ENCODE data around the gene MYO16.

The MYO16 gene

DNA sequence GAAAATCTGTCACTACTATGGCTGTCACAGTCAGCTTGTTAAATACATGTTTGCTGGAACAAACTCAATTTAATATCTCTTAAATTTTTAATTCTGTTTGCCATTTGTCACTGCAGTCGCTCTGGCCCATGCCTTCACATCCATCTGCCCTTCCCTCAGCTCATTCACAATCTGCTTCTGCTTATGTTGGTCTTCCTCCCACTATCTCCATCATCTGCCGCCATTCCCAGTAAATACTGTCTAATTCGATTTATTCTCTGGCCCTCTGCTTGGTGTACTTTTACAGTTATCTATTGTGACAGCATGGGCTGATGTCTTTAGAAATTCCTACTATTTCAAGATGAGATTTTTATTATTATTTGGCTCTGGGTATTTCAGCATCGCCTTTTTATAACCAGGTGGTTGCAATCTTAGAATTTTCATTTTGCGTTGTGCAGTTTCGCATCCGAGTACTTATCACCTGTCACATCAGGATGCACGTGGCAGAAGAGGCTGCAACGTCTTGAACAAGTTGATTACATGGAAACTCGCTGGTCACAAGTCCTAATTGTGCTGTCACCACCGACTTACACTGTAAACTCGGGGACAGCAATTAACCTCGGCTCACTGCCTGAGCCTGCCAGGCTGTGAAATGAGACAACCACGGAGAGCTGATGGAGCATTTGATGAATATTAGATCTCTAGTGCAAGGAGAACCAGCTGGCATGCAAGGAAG lies 158.4 kb downstream of the MYO16 start:
- Histone ChIP-seq H3K4me1 (ENCODE audit: control insufficient read depth, insufficient read depth, low read depth, low read length) (no peaks in the 10 kb centered on the region), H4K91ac (ENCODE audit: low read length) (no peak overlapping the region), H2BK120ac (ENCODE audit: low read depth, low read length) (no peak overlapping the region), H3K9me3 (ENCODE audit: control insufficient read depth, low read length) (no peaks in the 10 kb centered on the region), H3K27me3 (ENCODE audit: control insufficient read depth in 1 of 2, insufficient read depth in 1 of 2, low read length in 2 of 2) (no peaks in the 10 kb centered on the region), H2BK5ac (ENCODE audit: low read depth, low read length, poor library complexity, severe bottlenecking) (no peak overlapping the region), H3K9ac (ENCODE audit: low read length) (no peak overlapping the region), H2BK15ac (ENCODE audit: low read depth, poor library complexity, severe bottlenecking) (no peak overlapping the region), H3K18ac (ENCODE audit: low read depth in 1 of 2, low read length in 2 of 2) (no peak overlapping the region), H3K4me2 (ENCODE audit: low read length, poor library complexity, severe bottlenecking) (no peak overlapping the region), H4K8ac (ENCODE audit: low read length) (no peak overlapping the region), H3K79me1 (replicated peaks; ENCODE audit: low read length, poor library complexity, severe bottlenecking) (no peaks in the 10 kb centered on the region), H3K27ac (ENCODE audit: low read length, poor library complexity, severe bottlenecking) (no peak overlapping the region), H2AK5ac (ENCODE audit: low read length, severe bottlenecking) (no peak overlapping the region), H3K23ac (ENCODE audit: low read length in 2 of 2) (no peak overlapping the region), H3K14ac (ENCODE audit: low read length in 2 of 2) (no peak overlapping the region), H3K4me3 (ENCODE audit: insufficient read depth in 1 of 2, low read depth in 1 of 2, low read length in 2 of 2) (no peak overlapping the region), H2AFZ (ENCODE audit: low read depth, low read length) (no peak overlapping the region), H3K36me3 (ENCODE audit: control insufficient read depth in 1 of 2, insufficient read depth in 2 of 2, low read depth in 1 of 2, low read length in 2 of 2) (no peaks in the 10 kb centered on the region), H3K4ac (ENCODE audit: low read depth in 1 of 2, low read length in 2 of 2) (no peak overlapping the region), H2BK12ac (ENCODE audit: low read length in 2 of 2) (no peak overlapping the region)
- no peak for DNase-seq
- WGBS = 87% methylated on average over 12 of the region's 14 CpGs

GRCh38 chr13:108789476-108789875 lies 160.1 kb downstream of the MYO16 start:
- Histone ChIP-seq H2BK5ac (ENCODE audit: low read depth, low read length, poor library complexity, severe bottlenecking) (no peak overlapping the region), H3K4ac (ENCODE audit: low read depth in 1 of 2, low read length in 2 of 2) (no peak overlapping the region), H3K27me3 (ENCODE audit: control insufficient read depth in 1 of 2, insufficient read depth in 1 of 2, low read length in 2 of 2) (no peaks in the 10 kb centered on the region), H2BK12ac (ENCODE audit: low read length in 2 of 2) (no peak overlapping the region), H4K8ac (ENCODE audit: low read length) (no peak overlapping the region), H3K79me1 (replicated peaks; ENCODE audit: low read length, poor library complexity, severe bottlenecking) (no peaks in the 10 kb centered on the region), H3K4me1 (ENCODE audit: control insufficient read depth, insufficient read depth, low read depth, low read length) (no peaks in the 10 kb centered on the region), H2BK120ac (ENCODE audit: low read depth, low read length) (no peak overlapping the region), H2BK15ac (ENCODE audit: low read depth, poor library complexity, severe bottlenecking) (no peak overlapping the region), H2AK5ac (ENCODE audit: low read length, severe bottlenecking) (no peak overlapping the region), H2AFZ (ENCODE audit: low read depth, low read length) (no peak overlapping the region), H3K18ac (ENCODE audit: low read depth in 1 of 2, low read length in 2 of 2) (no peak overlapping the region), H3K27ac (ENCODE audit: low read length, poor library complexity, severe bottlenecking) (no peak overlapping the region), H3K36me3 (ENCODE audit: control insufficient read depth in 1 of 2, insufficient read depth in 2 of 2, low read depth in 1 of 2, low read length in 2 of 2) (no peaks in the 10 kb centered on the region), H3K23ac (ENCODE audit: low read length in 2 of 2) (no peak overlapping the region), H3K9me3 (ENCODE audit: control insufficient read depth, low read length) (no peaks in the 10 kb centered on the region), H3K9ac (ENCODE audit: low read length) (no peak overlapping the region), H4K91ac (ENCODE audit: low read length) (no peak overlapping the region), H3K4me2 (ENCODE audit: low read length, poor library complexity, severe bottlenecking) (no peak overlapping the region), H3K4me3 (ENCODE audit: insufficient read depth in 1 of 2, low read depth in 1 of 2, low read length in 2 of 2) (no peak overlapping the region), H3K14ac (ENCODE audit: low read length in 2 of 2) (no peak overlapping the region)
- 89% methylated on average over 2 of the region's 2 CpGs for WGBS
- no peak for DNase-seq

DNA sequence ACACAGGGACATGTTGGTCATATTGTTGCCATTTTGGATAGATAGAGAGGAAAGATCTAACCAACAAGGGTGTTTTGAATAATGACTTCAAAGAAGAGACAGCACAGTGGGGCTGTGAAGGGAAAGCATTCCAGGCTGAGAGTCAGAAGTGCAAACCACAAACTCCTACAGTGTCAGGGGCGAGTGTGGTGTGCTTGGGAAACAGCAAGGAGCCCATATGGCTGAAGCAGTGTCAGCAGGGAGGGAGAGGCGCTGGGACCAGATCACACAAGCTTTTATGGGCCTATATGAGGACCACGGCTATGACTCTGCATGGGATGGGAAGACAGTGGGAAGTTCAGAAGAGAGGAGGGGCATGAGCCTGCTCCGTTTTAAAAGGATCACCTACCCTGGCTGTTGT lies 166.4 kb downstream of the MYO16 start:
- WGBS = 66% methylated on average over 4 of the region's 4 CpGs
- no peak overlapping the region for H3K18ac ChIP-seq (ENCODE audit: low read depth in 1 of 2, low read length in 2 of 2)
- no peak overlapping the region for H2AK5ac ChIP-seq (ENCODE audit: low read length, severe bottlenecking)
- no peak overlapping the region for H3K9ac ChIP-seq (ENCODE audit: low read length)
- no peak overlapping the region for H3K4ac ChIP-seq (ENCODE audit: low read depth in 1 of 2, low read length in 2 of 2)
- H3K4me3 ChIP-seq (ENCODE audit: insufficient read depth in 1 of 2, low read depth in 1 of 2, low read length in 2 of 2) = no peak overlapping the region
- peaks cover 3% of the 10 kb centered on the region for H3K4me1 ChIP-seq (ENCODE audit: control insufficient read depth, insufficient read depth, low read depth, low read length)
- no peak overlapping the region for H3K14ac ChIP-seq (ENCODE audit: low read length in 2 of 2)
- H2BK5ac ChIP-seq (ENCODE audit: low read depth, low read length, poor library complexity, severe bottlenecking) = no peak overlapping the region
- no peaks in the 10 kb centered on the region for H3K79me1 ChIP-seq (replicated peaks; ENCODE audit: low read length, poor library complexity, severe bottlenecking)
- H2BK120ac ChIP-seq (ENCODE audit: low read depth, low read length) = no peak overlapping the region
- DNase-seq = peak; percentile 24
- H4K8ac ChIP-seq (ENCODE audit: low read length) = peak overlapping the region; percentile 48
- H3K36me3 ChIP-seq (ENCODE audit: control insufficient read depth in 1 of 2, insufficient read depth in 2 of 2, low read depth in 1 of 2, low read length in 2 of 2) = no peaks in the 10 kb centered on the region
- no peak overlapping the region for H2AFZ ChIP-seq (ENCODE audit: low read depth, low read length)
- H2BK15ac ChIP-seq (ENCODE audit: low read depth, poor library complexity, severe bottlenecking) = no peak overlapping the region
- H3K27ac ChIP-seq (ENCODE audit: low read length, poor library complexity, severe bottlenecking) = peak overlapping the region; percentile 40
- H4K91ac ChIP-seq (ENCODE audit: low read length) = no peak overlapping the region
- H3K23ac ChIP-seq (ENCODE audit: low read length in 2 of 2) = no peak overlapping the region
- no peaks in the 10 kb centered on the region for H3K27me3 ChIP-seq (ENCODE audit: control insufficient read depth in 1 of 2, insufficient read depth in 1 of 2, low read length in 2 of 2)
- no peak overlapping the region for H3K4me2 ChIP-seq (ENCODE audit: low read length, poor library complexity, severe bottlenecking)
- no peak overlapping the region for H2BK12ac ChIP-seq (ENCODE audit: low read length in 2 of 2)
- no peaks in the 10 kb centered on the region for H3K9me3 ChIP-seq (ENCODE audit: control insufficient read depth, low read length)

GRCh38 chr13:108797354-108797753 lies 167.9 kb downstream of the MYO16 start:
- H2AFZ ChIP-seq (ENCODE audit: low read depth, low read length) = no peak overlapping the region
- H3K18ac ChIP-seq (ENCODE audit: low read depth in 1 of 2, low read length in 2 of 2) = no peak overlapping the region
- H2BK5ac ChIP-seq (ENCODE audit: low read depth, low read length, poor library complexity, severe bottlenecking) = no peak overlapping the region
- H3K23ac ChIP-seq (ENCODE audit: low read length in 2 of 2) = no peak overlapping the region
- H2BK15ac ChIP-seq (ENCODE audit: low read depth, poor library complexity, severe bottlenecking) = no peak overlapping the region
- no peak for DNase-seq
- H3K4me1 ChIP-seq (ENCODE audit: control insufficient read depth, insufficient read depth, low read depth, low read length) = peaks cover 3% of the 10 kb centered on the region
- no peak overlapping the region for H2BK120ac ChIP-seq (ENCODE audit: low read depth, low read length)
- H3K4me2 ChIP-seq (ENCODE audit: low read length, poor library complexity, severe bottlenecking) = no peak overlapping the region
- no peaks in the 10 kb centered on the region for H3K27me3 ChIP-seq (ENCODE audit: control insufficient read depth in 1 of 2, insufficient read depth in 1 of 2, low read length in 2 of 2)
- no peak overlapping the region for H3K27ac ChIP-seq (ENCODE audit: low read length, poor library complexity, severe bottlenecking)
- H3K4me3 ChIP-seq (ENCODE audit: insufficient read depth in 1 of 2, low read depth in 1 of 2, low read length in 2 of 2) = no peak overlapping the region
- no peaks in the 10 kb centered on the region for H3K79me1 ChIP-seq (replicated peaks; ENCODE audit: low read length, poor library complexity, severe bottlenecking)
- no peaks in the 10 kb centered on the region for H3K36me3 ChIP-seq (ENCODE audit: control insufficient read depth in 1 of 2, insufficient read depth in 2 of 2, low read depth in 1 of 2, low read length in 2 of 2)
- no peak overlapping the region for H4K8ac ChIP-seq (ENCODE audit: low read length)
- no peak overlapping the region for H4K91ac ChIP-seq (ENCODE audit: low read length)
- no peak overlapping the region for H2AK5ac ChIP-seq (ENCODE audit: low read length, severe bottlenecking)
- no peak overlapping the region for H3K9ac ChIP-seq (ENCODE audit: low read length)
- no peak overlapping the region for H3K4ac ChIP-seq (ENCODE audit: low read depth in 1 of 2, low read length in 2 of 2)
- no peaks in the 10 kb centered on the region for H3K9me3 ChIP-seq (ENCODE audit: control insufficient read depth, low read length)
- WGBS = 99% methylated on average over 2 of the region's 3 CpGs
- H2BK12ac ChIP-seq (ENCODE audit: low read length in 2 of 2) = no peak overlapping the region
- H3K14ac ChIP-seq (ENCODE audit: low read length in 2 of 2) = no peak overlapping the region
